ENCODE results near the gene C19orf73. TPM values are rescaled to one million over a fixed set of nuclear protein-coding genes. Genes with fewer than 3 reads are reported as not detected.

Gene C19orf73
- total RNA-seq, 1 donor from 2014 or later = 1.1 TPM

DNA sequence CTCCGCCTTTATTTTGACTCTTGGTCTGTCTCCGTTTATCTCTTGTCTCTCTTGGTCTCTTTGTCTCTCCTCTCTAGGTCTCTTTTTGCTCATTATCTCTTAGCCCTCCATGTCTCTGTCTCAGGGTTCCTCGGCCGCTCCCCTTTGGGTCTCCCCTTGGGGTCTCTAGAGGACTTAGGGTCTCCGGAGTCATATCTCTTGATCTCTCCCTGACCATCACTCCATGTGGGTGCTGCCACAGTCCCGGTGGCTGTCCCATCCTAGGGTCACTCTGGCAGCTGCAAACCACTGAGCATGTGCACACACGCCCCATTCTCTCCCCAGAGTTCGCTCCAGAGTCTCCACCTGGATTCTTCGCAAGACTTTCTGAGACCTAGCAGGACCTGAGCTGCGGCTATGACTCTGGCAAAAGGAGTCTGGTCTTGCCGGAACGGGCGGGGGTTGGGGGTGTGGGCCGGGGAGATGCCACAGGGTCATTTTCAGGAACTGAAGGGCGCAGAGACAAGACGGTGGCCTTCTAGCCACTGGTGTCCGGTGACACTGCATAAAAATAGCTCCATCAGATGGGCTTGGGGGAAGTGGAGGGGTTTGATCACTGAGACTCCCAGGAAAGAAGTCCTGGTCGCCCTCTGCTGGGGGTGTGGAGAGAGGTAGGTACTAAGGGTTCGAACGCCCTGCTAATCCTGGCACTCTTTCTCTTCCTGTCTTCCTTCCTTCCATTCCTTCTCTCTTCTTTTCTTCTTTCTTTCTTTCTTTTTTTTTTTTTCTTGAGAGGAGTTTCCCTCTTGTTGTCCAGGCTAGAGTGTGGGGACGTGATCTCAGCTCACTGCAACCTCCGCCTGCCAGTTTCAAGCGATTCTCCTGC lies 45.2 kb downstream of the C19orf73 start:
- intact Hi-C loops (cut with micrococcal nuclease) = no loop called here

DNA sequence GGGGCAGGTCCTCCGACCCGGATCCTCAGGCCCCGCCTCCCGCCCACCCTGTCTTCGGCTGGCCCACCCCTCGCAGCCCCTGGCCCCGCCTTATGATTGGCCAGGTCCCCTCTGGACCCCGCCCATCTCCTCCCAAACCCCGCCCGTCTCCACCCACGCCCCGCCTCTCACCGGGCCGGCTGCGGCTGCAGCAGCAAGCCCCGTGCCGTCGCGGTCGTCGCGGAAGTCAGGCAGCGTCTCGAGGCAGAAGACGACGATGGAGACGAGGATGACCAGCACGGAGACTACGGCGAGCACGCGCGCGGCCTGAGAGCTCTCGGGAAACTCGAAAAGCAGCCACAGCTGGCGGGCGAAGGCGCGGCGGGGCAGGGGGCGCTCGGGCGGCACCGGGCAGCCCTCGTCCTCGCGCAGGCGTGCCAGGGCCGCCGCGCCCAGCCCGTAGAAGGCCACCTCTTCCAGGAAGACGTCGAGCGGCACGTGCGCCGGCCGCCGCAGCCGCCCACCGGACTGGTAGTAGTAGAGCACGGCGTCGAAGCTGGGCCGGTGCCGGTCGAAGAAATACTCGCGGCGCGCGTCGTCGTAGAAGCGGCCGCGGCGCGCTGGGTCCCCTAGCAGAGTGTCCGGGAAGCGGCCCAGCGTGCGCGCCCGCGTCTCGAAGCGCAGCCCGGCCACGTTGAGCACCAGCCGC lies 46.9 kb downstream of the C19orf73 start:
- intact Hi-C loops (cut with micrococcal nuclease) = no loop called here

DNA sequence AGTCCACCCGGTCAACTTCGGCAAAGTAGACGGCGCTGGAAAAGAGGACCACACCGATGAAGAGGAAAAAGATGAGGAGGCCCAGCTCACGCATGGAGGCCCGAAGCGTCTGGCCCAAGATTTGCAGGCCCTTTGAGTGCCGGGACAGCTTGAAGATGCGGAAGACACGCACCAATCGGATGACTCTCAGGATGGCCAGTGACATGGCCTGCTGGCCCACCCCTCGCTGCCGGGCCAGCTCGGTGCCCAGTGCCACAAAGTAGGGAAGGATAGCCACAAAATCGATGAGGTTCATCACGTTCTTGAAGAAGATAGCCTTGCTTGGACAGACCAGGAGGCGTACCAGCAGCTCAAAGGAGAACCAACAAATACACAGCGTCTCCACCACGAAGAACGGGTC lies 48.5 kb downstream of the C19orf73 start:
- intact Hi-C loops (cut with micrococcal nuclease) = no loop called here

DNA sequence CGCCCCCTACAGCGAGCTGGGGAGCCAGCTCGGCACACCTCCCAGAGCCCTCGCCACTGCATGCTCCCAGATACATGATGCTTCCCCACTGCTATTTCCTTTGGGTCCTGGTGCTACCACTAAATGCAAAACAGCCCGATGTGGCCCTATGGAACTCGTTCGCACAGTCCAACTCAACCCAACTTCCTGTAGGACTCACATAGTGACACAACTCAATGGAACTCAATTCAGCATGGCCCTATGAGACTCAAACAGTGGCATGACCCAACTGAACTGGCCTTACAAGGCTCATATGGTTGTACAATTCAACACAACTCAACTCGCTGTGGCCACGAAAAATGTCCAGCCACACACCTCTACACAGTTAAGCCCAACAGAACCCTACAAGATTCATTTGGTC lies 49.9 kb downstream of the C19orf73 start:
- intact Hi-C loops (cut with micrococcal nuclease) = no loop called here

Other genes starting within 250 kb of the C19orf73 start
- gene PPP1R15A, start 246.7 kb downstream of the C19orf73 start, total RNA-seq = 37.9 and 38.1 TPM in 2 replicates
- not detected in 2 replicates for gene TULP2, start 220.4 kb downstream of the C19orf73 start, total RNA-seq
- gene NUCB1, start 218.8 kb downstream of the C19orf73 start, total RNA-seq = 273 and 277 TPM in 2 replicates
- gene DHDH, start 185.4 kb downstream of the C19orf73 start, total RNA-seq = 0.34 TPM in 1 of 2 replicates, not detected in the other
- 376 and 407 TPM in 2 replicates for gene BAX, start 164.3 kb downstream of the C19orf73 start, total RNA-seq
- 1,064 and 1,113 TPM in 2 replicates for gene FTL, start 153.8 kb downstream of the C19orf73 start, total RNA-seq
- 67.8 and 76.2 TPM in 2 replicates for gene GYS1, start 125.8 kb downstream of the C19orf73 start, total RNA-seq
- 87.7 and 96.1 TPM in 2 replicates for gene RUVBL2, start 125.3 kb downstream of the C19orf73 start, total RNA-seq
- gene LHB, start 102.1 kb downstream of the C19orf73 start, total RNA-seq = not detected in 2 replicates
- gene CGB3, start 94.8 kb downstream of the C19orf73 start, total RNA-seq = not detected in 2 replicates
- gene CGB2, start 87.3 kb downstream of the C19orf73 start, total RNA-seq = not detected in 2 replicates
- gene CGB1, start 82.2 kb downstream of the C19orf73 start, total RNA-seq = not detected in 2 replicates
- gene CGB5, start 75.3 kb downstream of the C19orf73 start, total RNA-seq = not detected in 2 replicates
- not detected in 2 replicates for gene CGB8, start 70.0 kb downstream of the C19orf73 start, total RNA-seq
- not detected in 2 replicates for gene CGB7, start 61.4 kb downstream of the C19orf73 start, total RNA-seq
- gene NTF4, start 54.3 kb downstream of the C19orf73 start, total RNA-seq = not detected in 2 replicates
- gene KCNA7, start 46.4 kb downstream of the C19orf73 start, total RNA-seq = 0.07 TPM in 1 of 2 replicates, not detected in the other
- 233 and 234 TPM in 2 replicates for gene SNRNP70, start 33.7 kb downstream of the C19orf73 start, total RNA-seq
- gene LIN7B, start 4.8 kb downstream of the C19orf73 start, total RNA-seq = 2.1 and 3.4 TPM in 2 replicates
- 3.3 and 3.5 TPM in 2 replicates for gene PPFIA3, start 401 bp upstream of the C19orf73 start, total RNA-seq
- gene HRC, start 36.3 kb upstream of the C19orf73 start, total RNA-seq = not detected in 2 replicates
- gene TRPM4, start 38.6 kb upstream of the C19orf73 start, total RNA-seq = 0.54 and 1.0 TPM in 2 replicates
- gene SLC6A16, start 206.0 kb upstream of the C19orf73 start, total RNA-seq = 5.6 and 5.8 TPM in 2 replicates
- gene CD37, start 216.3 kb upstream of the C19orf73 start, total RNA-seq = 229 and 231 TPM in 2 replicates
- gene TEAD2, start 243.3 kb upstream of the C19orf73 start, total RNA-seq = not detected in 2 replicates
- not detected in 2 replicates for gene DKKL1, start 244.7 kb upstream of the C19orf73 start, total RNA-seq